Lung (tissue), 12 donors: ENCODE data around the gene RNF217. TPM values are rescaled to one million over a fixed set of nuclear protein-coding genes. Genes with fewer than 3 reads are reported as not detected.
"Not testable (repeated sequence)": the region's sequence is repeated elsewhere in the genome, so short reads cannot be mapped to it uniquely, and the experiment has no call there.

ENCODE experiments used
- ATAC-seq: fragments of 200-7000 bp; cut with Tn5 transposase; one replicate; pipeline ENCODE4 v1.9.1; 2020; ENCODE audit warnings: moderate number of reproducible peaks; ENCODE audit not compliant: insufficient read depth, low FRiP score
- DNase-seq, 3 donors: peaks; one replicate each; pipeline ENCODE4 v3.0.0-alpha.2; 2013 to 2017
- H3K27ac ChIP-seq, 2 donors: one replicate each; pipeline ENCODE4 v1.5.1; 2013; ENCODE audit warnings: mild to moderate bottlenecking in 2 of 2, moderate library complexity in 2 of 2, control low read depth in 1 of 2, inconsistent platforms in 1 of 2, low read depth in 1 of 2, low read length in 1 of 2
- H3K27me3 ChIP-seq, 3 donors: one replicate each; pipeline ENCODE4 v1.5.1; 2013; ENCODE audit warnings: low read length in 2 of 3; ENCODE audit not compliant: control insufficient read depth in 3 of 3, insufficient read depth in 3 of 3
- H3K36me3 ChIP-seq, 4 donors: one replicate each; pipeline ENCODE4 v1.5.1; 2013; ENCODE audit warnings: low read length in 4 of 4, mild to moderate bottlenecking in 1 of 4, moderate library complexity in 1 of 4; ENCODE audit not compliant: control insufficient read depth in 4 of 4, insufficient read depth in 4 of 4
- H3K4me1 ChIP-seq, 5 donors: one replicate each; pipeline ENCODE4 v1.5.1; 2013; ENCODE audit warnings: low read length in 5 of 5, mild to moderate bottlenecking in 2 of 5, moderate library complexity in 1 of 5; ENCODE audit not compliant: control insufficient read depth in 5 of 5, insufficient read depth in 5 of 5
- H3K4me3 ChIP-seq: one replicate; pipeline ENCODE4 v1.5.1; 2013; ENCODE audit warnings: mild to moderate bottlenecking, control low read depth, moderate library complexity
- H3K9ac ChIP-seq, 2 donors: one replicate each; pipeline ENCODE4 v1.5.1; 2013; ENCODE audit warnings: low read length in 2 of 2, control low read depth in 1 of 2; ENCODE audit not compliant: insufficient read depth in 1 of 2
- H3K9me3 ChIP-seq, 4 donors: one replicate each; pipeline ENCODE4 v1.5.1; 2013; ENCODE audit warnings: low read length in 3 of 4, mild to moderate bottlenecking in 1 of 4, moderate library complexity in 1 of 4; ENCODE audit not compliant: control insufficient read depth in 4 of 4, insufficient read depth in 3 of 4
- CTCF ChIP-seq: IDR thresholded peaks from 2 replicates; pipeline ENCODE4 v1.5.1; 2012; ENCODE audit warnings: mild to moderate bottlenecking; ENCODE audit errors: control extremely low read depth, extremely low read depth
- WGBS, 2 donors: extraction: QIAGEN DNeasy Blood & Tissue Kit; methylation state at CpG; one replicate each; pipeline ENCODE4 v1.1.7; 2013; 5-methylcytosine and 5-hydroxymethylcytosine counted together
- polyA plus RNA-seq, 2 donors: library from polyadenylated mRNA; stranded (reverse); fragments of 200-250 nt; gene quantifications; one replicate each; pipeline ENCODE4 v1.2.1, GENCODE V29; 2013
- total RNA-seq, 2 donors: library from RNA; depleted of rRNA in 1 of 2; stranded (reverse); fragments of >200 nt in 1 of 2; gene quantifications; one replicate each; pipeline ENCODE4 v1.2.1, GENCODE V29; 2014 to 2021
- donor health status: control.
- donor health status: control.
- donor health status: Bipolar disorder and iron deficiency.
- donor health status: healthy.
- donor health status: DM: yes; HTN: yes; CAD: no.

Gene RNF217
- total and polyA plus RNA-seq, 4 donors, result 3.1 to 58.6 (median 13.6) TPM

DNA sequence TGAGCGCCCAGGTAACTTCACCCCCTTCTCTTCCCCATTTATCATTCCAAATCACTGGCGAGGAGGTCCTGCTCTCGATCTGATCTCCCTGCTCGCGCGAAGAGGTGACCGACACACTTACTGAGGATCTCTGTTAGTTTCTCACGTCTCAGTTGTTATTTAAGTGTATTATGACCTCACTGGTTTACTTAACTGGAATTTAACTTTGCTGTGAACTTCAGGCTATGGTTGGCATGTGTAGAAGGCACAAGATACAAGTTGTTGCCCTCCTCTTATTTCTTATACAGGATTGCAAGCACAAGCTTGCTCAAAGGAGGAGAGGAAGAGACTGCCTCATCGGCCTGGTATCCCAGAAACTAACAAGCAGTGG, 1.2 kb downstream of the RNF217 start:
- DNase-seq, result peak in 2 of 3 donors; percentile 37 to 64
- 2 to 5% methylated on average over 9 of the region's 9 CpGs for WGBS, 2 donors

GRCh38 chr6:124963831-124964763, 1.9 kb downstream of the RNF217 start:
- H3K27me3 ChIP-seq, result no peaks in the 10 kb centered on the region
- H3K36me3 ChIP-seq, result no peaks in the 10 kb centered on the region
- 13 to 15% methylated on average over 6 of the region's 6 CpGs for WGBS, 2 donors
- TF ChIP-seq CTCF, result no peak
- DNase-seq, result peak; percentile 49 to 81 (median 76)
- H3K4me3 ChIP-seq, result peak overlapping the region; percentile 28
- peaks cover 0 to 25% (median 11%) of the 10 kb centered on the region in 5 donors for H3K4me1 ChIP-seq
- no peak for ATAC-seq
- H3K9ac ChIP-seq, result peak overlapping the region; percentile 84 to 95
- H3K27ac ChIP-seq, result peak overlapping the region; percentile 69 to 93
- H3K9me3 ChIP-seq, result no peaks in the 10 kb centered on the region

More for the DNA sequence above, 1.2 kb downstream of the RNF217 start:
- no peaks in the 10 kb centered on the region for H3K9me3 ChIP-seq
- peak overlapping the region; percentile 91 to 93 for H3K27ac ChIP-seq
- peaks cover 0 to 25% (median 11%) of the 10 kb centered on the region in 5 donors for H3K4me1 ChIP-seq
- peak; percentile 2 for ATAC-seq
- no peak for TF ChIP-seq CTCF
- H3K9ac ChIP-seq, result peak overlapping the region; percentile 84 to 95
- H3K27me3 ChIP-seq, result no peaks in the 10 kb centered on the region
- H3K36me3 ChIP-seq, result no peaks in the 10 kb centered on the region
- peak overlapping the region; percentile 88 for H3K4me3 ChIP-seq

DNA sequence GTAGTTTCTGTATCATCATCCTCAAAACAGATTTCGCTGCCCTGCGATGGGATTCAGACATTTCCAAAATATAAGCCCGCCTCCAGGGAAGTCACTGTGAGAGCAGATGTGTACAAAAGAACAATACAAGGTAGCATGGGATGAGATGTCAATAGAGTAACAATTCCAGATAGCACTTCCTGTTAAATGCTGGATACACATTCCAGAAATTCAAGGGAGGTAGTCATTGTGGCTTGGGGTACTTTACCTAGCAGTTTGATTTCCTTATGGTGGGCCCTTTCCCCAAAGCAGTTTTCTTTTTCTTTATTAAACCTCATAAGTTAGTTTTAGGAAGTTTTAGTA, 2.5 kb downstream of the RNF217 start:
- WGBS, 2 donors, result 53 to 68% methylated on average over 3 of the region's 3 CpGs
- no peak overlapping the region for H3K4me3 ChIP-seq

GRCh38 chr6:124965424-124965850, 3.2 kb downstream of the RNF217 start:
- ATAC-seq, H3K9me3 ChIP-seq, H3K4me3 ChIP-seq, H3K27ac ChIP-seq, DNase-seq, H3K9ac ChIP-seq, H3K27me3 ChIP-seq, H3K36me3 ChIP-seq: not testable (repeated sequence)
- peaks cover 0 to 25% (median 11%) of the 10 kb centered on the region in 5 donors for H3K4me1 ChIP-seq
- WGBS, 2 donors, result 85 to 87% methylated on average over 3 of the region's 3 CpGs

More for the DNA sequence above, 2.5 kb downstream of the RNF217 start:
- Histone ChIP-seq H3K27ac (no peak overlapping the region), H3K9me3 (no peaks in the 10 kb centered on the region), H3K36me3 (no peaks in the 10 kb centered on the region), H3K4me1 (peaks cover 0 to 25% (median 11%) of the 10 kb centered on the region in 5 donors), H3K27me3 (no peaks in the 10 kb centered on the region), H3K9ac (peak overlapping the region in 1 of 2 donors; percentile 84)
- ATAC-seq, result no peak
- no peak for DNase-seq
- TF ChIP-seq CTCF, result no peak
